GM21526 (cell line): Measurements from ENCODE around the gene ADORA2A.
"Not testable (repeated sequence)": the region's sequence is repeated elsewhere in the genome, so short reads cannot be mapped to it uniquely, and the experiment has no call there.

Source experiments
- ATAC-seq: cut with Tn5 transposase; IDR thresholded peaks from one replicate; pipeline ENCODE4 v1.9.1; 2021; ENCODE audit warnings: moderate library complexity; ENCODE audit not compliant: unreplicated experiment, low FRiP score

The ADORA2A gene

GRCh38 chr22:24474649-24475255, 47.4 kb downstream of the ADORA2A start:
- no peak for ATAC-seq

GRCh38 chr22:24481641-24482040, 54.2 kb downstream of the ADORA2A start:
- ATAC-seq, result no peak

GRCh38 chr22:24482575-24482974, 55.2 kb downstream of the ADORA2A start:
- no peak for ATAC-seq

- no peak for ATAC-seq
Observed at GRCh38 chr22:24482998-24483397, 55.6 kb downstream of the ADORA2A start.

- ATAC-seq, result no peak
Observed at GRCh38 chr22:24483976-24484545, 56.7 kb downstream of the ADORA2A start.

- no peak for ATAC-seq
Observed at GRCh38 chr22:24485170-24485569, 57.8 kb downstream of the ADORA2A start.

GRCh38 chr22:24485608-24486007, 58.2 kb downstream of the ADORA2A start:
- ATAC-seq, result no peak

GRCh38 chr22:24486501-24486921, 59.1 kb downstream of the ADORA2A start:
- no peak for ATAC-seq

GRCh38 chr22:24489011-24489410, 61.6 kb downstream of the ADORA2A start:
- no peak for ATAC-seq

GRCh38 chr22:24489434-24489833, 62.0 kb downstream of the ADORA2A start:
- ATAC-seq, result not testable (repeated sequence)
